Fibroblast of skin of right quadriceps (primary cell): ENCODE results near the gene OVOL1.

ENCODE experiments used
- DNase-seq: peaks from one replicate; pipeline ENCODE4 v3.0.0-alpha.2; 2013

The OVOL1 gene

GRCh38 chr11:65793144-65793581 is 6.3 kb downstream of the OVOL1 start:
- DNase-seq = no peak

GRCh38 chr11:65793625-65794400 is 7.0 kb downstream of the OVOL1 start:
- no peak for DNase-seq

GRCh38 chr11:65794570-65795510 is 8.0 kb downstream of the OVOL1 start:
- no peak for DNase-seq

DNA sequence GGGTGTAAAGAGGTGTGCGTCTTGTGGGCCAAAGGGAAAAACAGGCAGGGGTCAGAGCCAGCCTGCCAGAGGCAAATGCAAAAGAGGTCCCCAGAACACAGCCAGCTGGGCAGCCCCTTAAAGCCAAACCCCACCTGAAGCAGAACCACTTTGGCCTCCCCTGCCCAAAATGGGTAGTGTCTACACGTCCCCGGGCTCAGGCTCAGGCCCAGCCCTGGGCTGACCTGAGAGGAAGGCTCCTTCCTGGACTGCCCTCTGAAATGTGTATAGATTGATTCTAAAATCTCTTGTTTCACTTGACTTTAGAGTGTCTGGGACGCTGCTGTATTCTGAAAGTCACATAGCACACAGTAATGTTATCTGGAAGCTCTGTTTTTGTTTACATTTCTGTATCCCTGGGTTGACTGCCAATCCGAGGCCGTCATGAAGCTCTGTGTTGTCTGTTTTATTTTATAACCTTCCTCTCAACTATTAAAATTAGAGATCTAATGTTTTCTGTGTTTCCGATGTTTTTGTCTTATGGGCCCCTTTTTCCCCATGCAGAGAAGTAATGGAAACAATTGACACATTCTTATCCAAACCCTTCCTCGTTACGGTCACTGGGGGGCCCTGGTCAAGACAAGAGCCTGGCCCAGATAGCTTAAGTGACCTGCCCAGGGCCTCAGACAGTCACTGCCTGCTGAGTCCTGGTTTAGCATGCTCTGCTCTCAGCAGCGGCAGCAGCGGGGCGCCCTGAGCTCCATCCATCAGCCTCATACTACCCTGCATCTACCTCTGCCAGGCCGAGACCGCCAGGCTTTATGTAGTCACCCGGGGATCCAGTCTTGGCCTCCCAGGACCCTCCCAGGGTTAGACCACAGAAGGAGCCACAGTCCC is 10.1 kb downstream of the OVOL1 start:
- DNase-seq = no peak

GRCh38 chr11:65797711-65798110 is 10.8 kb downstream of the OVOL1 start:
- DNase-seq = no peak

DNA sequence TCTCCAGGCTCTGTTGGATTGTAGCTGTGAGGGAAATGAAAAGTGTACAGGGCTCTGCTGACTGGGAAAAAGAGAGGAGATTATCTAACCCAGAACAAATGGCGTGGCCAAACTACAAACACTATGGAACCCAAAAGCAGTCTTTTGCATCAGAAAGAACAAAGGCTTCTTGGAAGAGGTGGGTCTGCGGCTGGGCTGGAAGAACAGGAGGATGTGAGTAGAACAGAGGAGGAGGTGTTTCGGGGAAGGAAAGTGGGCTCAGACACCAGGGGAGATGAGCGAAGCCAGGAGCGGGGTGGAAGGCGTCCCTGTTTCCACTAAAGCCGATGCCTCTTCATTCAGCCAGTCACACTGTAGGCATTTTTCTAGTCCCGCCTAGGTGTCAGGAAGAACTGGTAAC is 12.0 kb downstream of the OVOL1 start:
- DNase-seq = no peak

DNA sequence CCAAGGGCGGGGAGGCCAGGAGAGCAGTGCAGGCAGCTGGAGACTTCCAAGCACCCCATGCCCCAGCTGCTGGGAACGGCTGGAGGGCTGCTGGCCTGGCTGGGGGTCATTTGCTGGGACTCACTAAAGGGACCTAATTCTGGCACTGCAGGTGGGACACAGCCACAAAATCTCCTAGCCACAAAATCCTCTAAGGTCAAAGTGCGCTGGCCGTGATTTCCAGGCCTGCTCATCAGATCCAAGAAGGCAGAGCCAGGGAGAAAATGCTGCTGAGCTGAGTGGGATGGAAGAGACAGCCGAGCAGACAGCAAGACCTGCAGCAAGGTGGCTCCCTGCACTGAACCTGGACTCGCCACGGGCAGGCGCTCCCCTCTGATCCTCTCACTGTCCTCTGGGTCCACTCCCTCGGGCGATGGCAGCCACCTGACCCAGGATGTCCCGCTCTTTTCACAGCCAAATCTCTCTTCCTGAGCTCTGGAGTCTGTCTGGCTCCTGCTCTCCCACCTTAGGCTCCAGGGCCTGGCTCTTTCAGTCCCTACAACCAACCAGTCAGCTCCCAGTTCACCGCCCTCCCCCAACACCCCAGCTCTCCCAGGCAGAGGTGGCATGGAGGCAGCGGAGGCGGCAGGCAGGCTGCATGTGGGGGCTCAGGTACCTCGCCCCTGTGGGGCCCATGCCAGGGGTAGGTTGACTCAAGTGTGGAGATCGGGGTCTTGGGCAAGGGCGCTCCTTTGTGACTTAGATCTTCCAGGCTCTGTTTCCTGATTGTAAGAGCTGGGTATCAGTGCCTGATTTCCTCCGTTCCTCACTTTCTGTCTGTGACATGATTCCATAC is 14.5 kb downstream of the OVOL1 start:
- no peak for DNase-seq

- DNase-seq = no peak
Measured at GRCh38 chr11:65802841-65803240, 16.0 kb downstream of the OVOL1 start.

- no peak for DNase-seq
Measured at GRCh38 chr11:65803797-65804492, 17.1 kb downstream of the OVOL1 start.

DNA sequence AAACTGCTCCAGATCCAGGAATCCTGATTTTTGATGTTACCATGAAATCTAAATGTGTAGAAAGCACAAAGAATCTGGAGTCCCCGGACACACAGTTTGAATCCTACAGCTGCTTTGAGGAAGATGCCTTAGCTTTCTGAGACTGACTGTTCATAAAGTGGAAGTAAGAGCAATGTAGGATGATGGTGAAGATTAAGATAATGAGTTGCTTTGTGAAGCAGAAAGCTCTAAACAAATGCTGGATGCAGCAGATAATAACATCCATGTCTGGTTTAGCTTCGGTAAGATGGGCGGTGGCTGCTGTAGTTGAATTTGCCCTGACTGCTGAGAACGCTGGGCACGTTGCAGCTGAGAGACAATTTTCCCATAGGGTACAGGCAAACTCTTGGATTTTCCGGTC is 20.1 kb downstream of the OVOL1 start:
- no peak for DNase-seq

GRCh38 chr11:65808744-65809341 is 22.0 kb downstream of the OVOL1 start:
- no peak for DNase-seq

GRCh38 chr11:65809496-65809895 is 22.6 kb downstream of the OVOL1 start:
- no peak for DNase-seq

DNA sequence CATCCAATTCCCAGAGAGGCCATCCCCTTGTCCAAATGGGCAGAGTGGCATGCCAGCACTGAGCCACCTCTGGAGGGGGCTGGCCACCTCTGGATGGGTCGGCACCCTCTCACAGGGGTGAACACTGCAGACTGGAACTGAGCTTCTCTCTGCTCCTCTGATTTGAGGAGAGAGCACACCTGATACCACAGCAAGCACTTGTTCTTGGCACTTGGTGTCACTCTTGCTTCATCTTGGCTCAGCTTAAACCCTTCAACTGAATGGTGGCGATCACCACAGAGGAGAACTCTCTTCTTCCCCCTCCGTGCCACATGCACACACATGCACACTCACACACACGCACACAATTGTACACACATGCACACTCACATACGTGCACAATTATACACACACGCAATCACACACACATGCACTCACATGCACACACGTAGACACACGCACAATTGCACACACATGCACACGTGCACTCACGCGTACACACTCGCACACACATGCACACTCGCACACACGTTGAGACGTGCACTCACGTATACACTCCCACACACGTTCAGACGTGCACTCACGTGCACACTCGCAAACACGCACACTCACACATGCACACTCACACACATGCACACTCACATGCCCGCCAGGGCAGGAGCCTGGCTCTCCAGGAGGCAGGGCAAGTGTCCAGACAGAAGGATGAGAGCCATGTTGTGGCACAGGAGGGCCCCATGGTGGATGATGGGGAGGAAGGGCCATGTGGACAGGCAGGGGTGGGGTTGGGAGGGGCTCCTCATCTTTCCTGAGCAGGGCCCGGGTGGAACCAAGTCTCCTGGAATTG is 23.4 kb downstream of the OVOL1 start:
- no peak for DNase-seq

- DNase-seq = no peak
Measured at GRCh38 chr11:65811764-65812475, 25.1 kb downstream of the OVOL1 start.

GRCh38 chr11:65814131-65814985 is 27.5 kb downstream of the OVOL1 start:
- no peak for DNase-seq

- DNase-seq = no peak
Measured at GRCh38 chr11:65814986-65815565, 28.2 kb downstream of the OVOL1 start.

DNA sequence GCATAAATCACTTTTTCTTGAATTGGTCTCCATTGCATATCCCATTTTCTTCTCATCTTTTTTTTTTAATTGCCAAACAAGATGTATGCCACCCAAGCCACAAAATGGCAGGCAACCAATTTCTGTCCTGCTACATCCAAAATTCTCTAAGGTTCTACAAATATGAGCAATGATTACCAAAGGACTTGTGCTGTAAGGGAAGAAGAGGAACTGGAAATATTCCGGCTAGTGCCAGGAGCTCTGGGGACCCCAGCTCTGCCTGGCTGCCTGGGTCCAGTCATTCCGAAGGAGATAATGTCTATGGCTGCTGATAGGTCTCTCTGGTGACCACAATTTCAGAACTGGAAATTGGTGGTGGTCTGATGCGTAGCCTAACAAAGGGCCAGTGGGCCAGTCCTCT is 29.8 kb downstream of the OVOL1 start:
- DNase-seq = no peak

GRCh38 chr11:65817312-65817834 is 30.5 kb downstream of the OVOL1 start:
- peak; percentile 23 for DNase-seq
